SH-SY5Y (cell line): ENCODE measurements around the gene ADM2.
A peak's percentile ranks its signal among the peaks of the same experiment; 100 is the strongest.

Source experiments
- GATA2 ChIP-seq: IDR thresholded peaks from 2 replicates; pipeline ENCODE4 v1.6.1; 2011; ENCODE audit warnings: mild to moderate bottlenecking, low read depth, low read length
- GATA3 ChIP-seq: IDR thresholded peaks from 2 replicates; pipeline ENCODE4 v1.6.1; 2011; ENCODE audit warnings: low read depth, mild to moderate bottlenecking, low read length, moderate library complexity

DNA sequence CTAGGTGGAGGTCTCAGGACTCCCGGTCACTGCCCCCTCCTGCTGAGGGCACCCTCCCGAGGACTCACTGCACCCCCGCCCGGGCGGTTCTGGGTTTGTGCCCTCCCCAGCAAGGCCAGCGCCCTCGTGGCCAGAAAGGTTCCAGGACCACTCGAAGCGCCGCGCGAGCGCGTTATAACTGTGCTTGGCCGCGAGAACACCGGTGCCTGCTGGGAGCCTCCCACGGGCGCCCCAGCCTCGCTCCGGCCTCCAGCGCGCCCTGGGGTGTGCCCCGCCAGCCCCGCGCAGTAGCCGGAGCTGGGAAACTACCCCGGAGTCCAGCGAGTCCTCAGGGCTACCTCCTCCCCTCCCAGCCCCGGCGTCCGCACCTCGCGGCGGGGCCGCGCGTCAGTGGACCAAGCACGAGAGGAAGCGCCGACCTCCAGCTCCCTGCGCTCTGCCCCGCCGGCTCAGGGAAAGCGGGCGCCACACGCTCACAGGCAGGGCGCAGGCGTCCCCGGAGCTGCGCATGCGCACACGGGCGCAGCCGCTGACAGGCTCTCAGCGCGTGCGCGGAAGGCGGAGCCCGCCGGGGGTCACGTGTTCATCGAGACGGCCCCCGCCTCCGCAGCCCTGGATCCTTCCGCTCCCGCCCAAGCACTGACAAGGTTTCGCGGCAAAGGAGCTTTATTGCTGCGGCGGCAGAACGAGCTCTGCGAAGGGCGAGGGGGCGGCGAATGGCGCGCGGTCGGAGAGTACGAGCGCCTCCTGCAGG is 43.9 kb downstream of the ADM2 start, which contains the start of gene SCO2:
- TF ChIP-seq GATA3 = no peak
- peak; percentile 28; the same call in 1 of the 2 replicates for TF ChIP-seq GATA2
